MM.1S (cell line): ENCODE results near the gene SPIRE2.
"Not testable (repeated sequence)": the region's sequence is repeated elsewhere in the genome, so short reads cannot be mapped to it uniquely, and the experiment has no call there.

Experiments used
- DNase-seq: peaks from one replicate; pipeline ENCODE4 v3.0.0-alpha.2; 2015
- H2AFZ ChIP-seq: fragments of 300-600 bp; sonication (generic); 2 replicates; pipeline ENCODE4 v1.6.0; 2016; ENCODE audit warnings: antibody characterized with exemption, low read length
- H3F3A ChIP-seq: fragments of 300-600 bp; sonication (generic); 2 replicates; pipeline ENCODE4 v1.6.1; 2016; ENCODE audit warnings: mild to moderate bottlenecking, antibody characterized with exemption, low read length, moderate library complexity, mixed read lengths; ENCODE audit not compliant: insufficient read depth
- H3K27ac ChIP-seq: fragments of 300-600 bp; sonication (generic); 2 replicates; pipeline ENCODE4 v1.5.1; 2016; ENCODE audit warnings: mild to moderate bottlenecking, low read length
- H3K27me3 ChIP-seq: fragments of 300-600 bp; sonication (generic); replicated peaks from 2 replicates; pipeline ENCODE4 v1.6.0; 2016; ENCODE audit warnings: low read length; ENCODE audit not compliant: insufficient read depth
- H3K36me3 ChIP-seq: fragments of 300-600 bp; sonication (generic); replicated peaks from 2 replicates; pipeline ENCODE4 v1.6.1; 2016; ENCODE audit warnings: mild to moderate bottlenecking, low read length, mixed read lengths; ENCODE audit not compliant: insufficient read depth
- H3K4me1 ChIP-seq: fragments of 300-600 bp; sonication (generic); 2 replicates; pipeline ENCODE4 v1.6.1; 2016; ENCODE audit warnings: low read length, mixed read lengths
- H3K4me2 ChIP-seq: fragments of 300-600 bp; sonication (generic); 2 replicates; pipeline ENCODE4 v1.6.0; 2016; ENCODE audit warnings: low read depth, low read length
- H3K4me3 ChIP-seq: fragments of 300-600 bp; sonication (generic); 2 replicates; pipeline ENCODE4 v1.5.1; 2016; ENCODE audit warnings: low read length, mixed read lengths
- H3K79me2 ChIP-seq: fragments of 300-600 bp; sonication (generic); 2 replicates; pipeline ENCODE4 v1.6.1; 2016; ENCODE audit warnings: mixed run types, low read length, mixed read lengths
- H3K9ac ChIP-seq: fragments of 300-600 bp; sonication (generic); 2 replicates; pipeline ENCODE4 v1.6.1; 2016; ENCODE audit warnings: low read length, mixed read lengths
- H3K9me2 ChIP-seq: fragments of 300-600 bp; sonication (generic); replicated peaks from 2 replicates; pipeline ENCODE4 v1.6.1; 2016; ENCODE audit warnings: mild to moderate bottlenecking, low read length, mixed read lengths; ENCODE audit not compliant: insufficient read depth
- H3K9me3 ChIP-seq: fragments of 300-600 bp; sonication (generic); replicated peaks from 2 replicates; pipeline ENCODE4 v1.6.1; 2016; ENCODE audit warnings: mild to moderate bottlenecking, low read length, mixed read lengths; ENCODE audit not compliant: insufficient read depth
- H4K20me1 ChIP-seq: fragments of 300-600 bp; sonication (generic); 2 replicates; pipeline ENCODE4 v1.6.1; 2016; ENCODE audit warnings: mild to moderate bottlenecking, low read length, moderate library complexity, mixed read lengths; ENCODE audit not compliant: insufficient read depth
- CTCF ChIP-seq: fragments of 300-600 bp; sonication (generic); IDR thresholded peaks from 2 replicates; pipeline ENCODE4 v1.5.1; 2016; ENCODE audit warnings: antibody characterized with exemption, low read length, mixed read lengths
- EZH2 ChIP-seq: fragments of 300-600 bp; sonication (generic); optimal IDR thresholded peaks from 2 replicates; pipeline ENCODE3; 2017; ENCODE audit warnings: low read depth, mild to moderate bottlenecking, antibody characterized with exemption, low read length, mixed read lengths
- EZH2phosphoT487 ChIP-seq: fragments of 300-600 bp; sonication (generic); IDR thresholded peaks from 2 replicates; pipeline ENCODE4 v1.6.1; 2018; ENCODE audit warnings: antibody characterized with exemption, low read length

SPIRE2 gene

GRCh38 chr16:89829630-89830437 lies 1.6 kb downstream of the SPIRE2 start:
- H3K9me3 ChIP-seq: no peaks in the 10 kb centered on the region
- no peaks in the 10 kb centered on the region for H4K20me1 ChIP-seq
- H3F3A ChIP-seq: no peaks in the 10 kb centered on the region
- no peaks in the 10 kb centered on the region for H3K79me2 ChIP-seq
- no peaks in the 10 kb centered on the region for H3K27me3 ChIP-seq
- H3K9ac ChIP-seq: no peak overlapping the region
- no peaks in the 10 kb centered on the region for H3K4me1 ChIP-seq
- H2AFZ ChIP-seq: no peak overlapping the region
- TF ChIP-seq EZH2phosphoT487: no peak
- no peak for TF ChIP-seq EZH2
- no peak for TF ChIP-seq CTCF
- H3K4me3 ChIP-seq: no peak overlapping the region
- DNase-seq: no peak
- no peak overlapping the region for H3K4me2 ChIP-seq
- no peaks in the 10 kb centered on the region for H3K9me2 ChIP-seq
- H3K27ac ChIP-seq: no peak overlapping the region
- no peaks in the 10 kb centered on the region for H3K36me3 ChIP-seq

- DNase-seq: no peak
- Histone ChIP-seq H3K9me3 (no peaks in the 10 kb centered on the region), H3K36me3 (no peaks in the 10 kb centered on the region), H3K9ac (no peak overlapping the region), H3K27ac (no peak overlapping the region), H3K79me2 (no peaks in the 10 kb centered on the region), H3K4me3 (no peak overlapping the region), H4K20me1 (no peaks in the 10 kb centered on the region), H3K4me1 (no peaks in the 10 kb centered on the region), H3K4me2 (no peak overlapping the region), H3F3A (no peaks in the 10 kb centered on the region), H2AFZ (no peak overlapping the region), H3K27me3 (no peaks in the 10 kb centered on the region), H3K9me2 (no peaks in the 10 kb centered on the region)
- TF ChIP-seq EZH2phosphoT487: no peak
- TF ChIP-seq EZH2: no peak
- no peak for TF ChIP-seq CTCF
Measured at GRCh38 chr16:89831810-89832328, 3.6 kb downstream of the SPIRE2 start.

- H3K9me3 ChIP-seq, H2AFZ ChIP-seq, H3K27ac ChIP-seq, H3K27me3 ChIP-seq, H3K9ac ChIP-seq, H3K36me3 ChIP-seq, H4K20me1 ChIP-seq, H3F3A ChIP-seq, DNase-seq, H3K79me2 ChIP-seq, H3K9me2 ChIP-seq, H3K4me3 ChIP-seq, H3K4me2 ChIP-seq, H3K4me1 ChIP-seq: not testable (repeated sequence)
Measured at GRCh38 chr16:89833664-89834363, 5.5 kb downstream of the SPIRE2 start.

GRCh38 chr16:89834813-89835363 lies 6.6 kb downstream of the SPIRE2 start:
- H3K9me3 ChIP-seq, H2AFZ ChIP-seq, H4K20me1 ChIP-seq, H3F3A ChIP-seq, H3K9ac ChIP-seq, H3K4me3 ChIP-seq, DNase-seq, H3K36me3 ChIP-seq, H3K27me3 ChIP-seq, H3K79me2 ChIP-seq, H3K4me1 ChIP-seq, H3K27ac ChIP-seq, H3K4me2 ChIP-seq, H3K9me2 ChIP-seq: not testable (repeated sequence)

GRCh38 chr16:89836484-89836883 lies 8.2 kb downstream of the SPIRE2 start:
- H3K9ac ChIP-seq, H3K27me3 ChIP-seq, H3K27ac ChIP-seq, H3K36me3 ChIP-seq, H2AFZ ChIP-seq, DNase-seq, H3F3A ChIP-seq, H3K9me3 ChIP-seq, H3K4me1 ChIP-seq, H3K4me2 ChIP-seq, H4K20me1 ChIP-seq, H3K4me3 ChIP-seq, H3K79me2 ChIP-seq, H3K9me2 ChIP-seq: not testable (repeated sequence)
